OCI-LY1 (cell line): Measurements from ENCODE around the gene ASMTL.

ENCODE experiments used
- H2AFZ ChIP-seq: fragments of 200-600 bp; sonication (generic), shearing (Covaris generic); 2 replicates; pipeline ENCODE4 v1.6.0; 2014; ENCODE audit warnings: antibody characterized with exemption, mild to moderate bottlenecking, low read length
- H3F3A ChIP-seq: fragments of 200-600 bp; sonication (generic), shearing (Covaris generic); 2 replicates; pipeline ENCODE4 v1.6.0; 2014; ENCODE audit warnings: mild to moderate bottlenecking, antibody characterized with exemption, low read length, moderate library complexity; ENCODE audit not compliant: insufficient read depth
- H3K27ac ChIP-seq: fragments of 200-600 bp; sonication (generic); 2 replicates; pipeline ENCODE4 v1.5.1; 2014; ENCODE audit warnings: low read length, mixed run types, mild to moderate bottlenecking, low read depth; ENCODE audit not compliant: poor library complexity, severe bottlenecking
- H3K27me3 ChIP-seq: fragments of 200-600 bp; sonication (generic); 2 replicates; pipeline ENCODE4 v1.6.0; 2014; ENCODE audit warnings: antibody characterized with exemption, mild to moderate bottlenecking, low read length, moderate library complexity; ENCODE audit not compliant: insufficient read depth
- H3K36me3 ChIP-seq: fragments of 200-600 bp; sonication (generic); 2 replicates; pipeline ENCODE4 v1.6.1; 2014; ENCODE audit warnings: mild to moderate bottlenecking, antibody characterized with exemption, low read length, moderate library complexity, mixed read lengths; ENCODE audit not compliant: insufficient read depth
- H3K4me1 ChIP-seq: fragments of 200-600 bp; sonication (generic); 2 replicates; pipeline ENCODE4 v1.5.1; 2014; ENCODE audit warnings: mild to moderate bottlenecking, low read length, moderate library complexity; ENCODE audit not compliant: insufficient read depth, severe bottlenecking
- H3K4me2 ChIP-seq: fragments of 200-600 bp; sonication (generic), shearing (Covaris generic); 2 replicates; pipeline ENCODE4 v1.6.1; 2014; ENCODE audit warnings: low read length
- H3K4me3 ChIP-seq: fragments of 200-600 bp; sonication (generic); 2 replicates; pipeline ENCODE4 v1.5.1; 2014; ENCODE audit warnings: low read length, low read depth, mild to moderate bottlenecking, mixed read lengths; ENCODE audit not compliant: poor library complexity, severe bottlenecking
- H3K79me2 ChIP-seq: fragments of 200-600 bp; shearing (Covaris generic); 2 replicates; pipeline ENCODE4 v1.6.1; 2016; ENCODE audit warnings: mixed run types, low read length, mixed read lengths; ENCODE audit not compliant: insufficient read depth
- H3K9ac ChIP-seq: fragments of 200-600 bp; sonication (generic), shearing (Covaris generic); 2 replicates; pipeline ENCODE4 v1.6.1; 2014; ENCODE audit warnings: mild to moderate bottlenecking, low read length, mixed read lengths
- H3K9me2 ChIP-seq: fragments of 200-600 bp; sonication (generic), shearing (Covaris generic); 2 replicates; pipeline ENCODE4 v1.6.1; 2014; ENCODE audit warnings: low read depth, mild to moderate bottlenecking, low read length, mixed read lengths
- H3K9me3 ChIP-seq: fragments of 200-600 bp; shearing (Covaris generic); 2 replicates; pipeline ENCODE4 v1.6.1; 2014; ENCODE audit warnings: low read length, mixed read lengths
- H4K20me1 ChIP-seq: fragments of 200-600 bp; sonication (generic), shearing (Covaris generic); 2 replicates; pipeline ENCODE4 v1.6.0; 2016; ENCODE audit warnings: mild to moderate bottlenecking, low read length; ENCODE audit not compliant: insufficient read depth
- EZH2 ChIP-seq: fragments of 200-600 bp; sonication (generic), shearing (Covaris generic); IDR thresholded peaks from 2 replicates; pipeline ENCODE4 v1.8.0; 2017; ENCODE audit warnings: borderline replicate concordance, mixed run types, mild to moderate bottlenecking, antibody characterized with exemption, low read length, moderate library complexity, mixed read lengths
- TF ChIP-seq, protein P1 (sequence below): fragments of 200-600 bp; sonication (generic), shearing (Covaris generic); IDR thresholded peaks from 2 replicates; pipeline ENCODE4 v1.5.1; 2017; ENCODE audit warnings: mild to moderate bottlenecking, antibody characterized with exemption, low read length, moderate library complexity, mixed read lengths

ASMTL gene, protein sequence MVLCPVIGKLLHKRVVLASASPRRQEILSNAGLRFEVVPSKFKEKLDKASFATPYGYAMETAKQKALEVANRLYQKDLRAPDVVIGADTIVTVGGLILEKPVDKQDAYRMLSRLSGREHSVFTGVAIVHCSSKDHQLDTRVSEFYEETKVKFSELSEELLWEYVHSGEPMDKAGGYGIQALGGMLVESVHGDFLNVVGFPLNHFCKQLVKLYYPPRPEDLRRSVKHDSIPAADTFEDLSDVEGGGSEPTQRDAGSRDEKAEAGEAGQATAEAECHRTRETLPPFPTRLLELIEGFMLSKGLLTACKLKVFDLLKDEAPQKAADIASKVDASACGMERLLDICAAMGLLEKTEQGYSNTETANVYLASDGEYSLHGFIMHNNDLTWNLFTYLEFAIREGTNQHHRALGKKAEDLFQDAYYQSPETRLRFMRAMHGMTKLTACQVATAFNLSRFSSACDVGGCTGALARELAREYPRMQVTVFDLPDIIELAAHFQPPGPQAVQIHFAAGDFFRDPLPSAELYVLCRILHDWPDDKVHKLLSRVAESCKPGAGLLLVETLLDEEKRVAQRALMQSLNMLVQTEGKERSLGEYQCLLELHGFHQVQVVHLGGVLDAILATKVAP

DNA sequence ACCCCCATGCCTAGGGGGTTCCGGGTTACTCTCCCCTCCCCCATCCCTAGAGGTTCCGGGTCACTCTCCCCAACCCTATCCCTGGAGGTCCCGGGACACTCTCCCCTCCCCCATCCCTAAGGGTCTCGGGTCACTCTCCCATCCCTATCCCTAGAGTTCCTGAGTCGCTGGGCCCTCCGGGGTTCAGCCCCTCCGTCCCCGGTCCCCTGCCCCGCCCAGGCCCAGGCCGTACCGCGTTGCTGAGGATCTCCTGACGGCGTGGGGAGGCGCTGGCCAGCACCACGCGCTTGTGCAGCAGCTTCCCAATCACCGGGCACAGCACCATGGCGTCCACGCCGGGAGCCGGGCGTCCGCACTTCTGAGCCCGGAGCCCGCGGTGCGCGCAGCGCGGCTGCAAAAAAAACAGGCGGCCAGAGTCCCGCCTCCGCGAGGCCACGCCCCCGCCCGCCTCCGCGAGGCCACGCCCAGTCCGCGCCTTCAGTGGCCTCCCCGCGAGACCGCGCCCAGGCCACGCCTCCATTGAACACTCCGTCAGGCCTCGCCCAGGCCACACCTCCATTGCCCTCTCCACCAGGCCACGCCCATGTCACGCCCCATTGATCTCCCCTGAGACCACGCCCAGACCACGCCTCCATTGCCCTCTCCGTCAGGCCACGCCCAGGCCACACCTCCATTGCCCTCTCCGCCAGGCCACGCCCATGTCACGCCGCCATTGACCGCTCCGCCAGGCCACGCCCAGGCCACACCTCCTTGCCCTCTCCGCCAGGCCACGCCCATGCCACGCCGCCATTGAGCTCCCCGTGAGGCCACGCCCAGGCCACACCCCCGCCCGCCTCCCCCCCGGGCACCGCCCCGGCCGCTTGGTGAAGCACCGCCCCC lies at the start of gene ASMTL:
Gene ASMTL (minus strand): TSS at position 394 of the 879 bp plus-strand sequence. CDS start 69 bp downstream, at position 325.
- Histone ChIP-seq H3K4me1 (peaks cover 45% of the 10 kb centered on the region), H2AFZ (no peak within 1 kb of the TSS), H3F3A (no peaks in the 10 kb centered on the region), H3K36me3 (peaks cover 21% of the 10 kb centered on the region), H3K27me3 (no peaks in the 10 kb centered on the region), H3K79me2 (peaks cover 32% of the 10 kb centered on the region), H3K27ac (peak within 1 kb of the TSS; percentile 76), H3K9me2 (no peaks in the 10 kb centered on the region), H3K9ac (peak within 1 kb of the TSS; percentile 93), H3K9me3 (no peaks in the 10 kb centered on the region; the same call in 1 of the 2 replicates), H4K20me1 (no peaks in the 10 kb centered on the region), H3K4me3 (peak within 1 kb of the TSS; percentile 96), H3K4me2 (peak within 1 kb of the TSS; percentile 90)
- TF ChIP-seq EZH2: no peak
- TF ChIP-seq, protein P1, sequence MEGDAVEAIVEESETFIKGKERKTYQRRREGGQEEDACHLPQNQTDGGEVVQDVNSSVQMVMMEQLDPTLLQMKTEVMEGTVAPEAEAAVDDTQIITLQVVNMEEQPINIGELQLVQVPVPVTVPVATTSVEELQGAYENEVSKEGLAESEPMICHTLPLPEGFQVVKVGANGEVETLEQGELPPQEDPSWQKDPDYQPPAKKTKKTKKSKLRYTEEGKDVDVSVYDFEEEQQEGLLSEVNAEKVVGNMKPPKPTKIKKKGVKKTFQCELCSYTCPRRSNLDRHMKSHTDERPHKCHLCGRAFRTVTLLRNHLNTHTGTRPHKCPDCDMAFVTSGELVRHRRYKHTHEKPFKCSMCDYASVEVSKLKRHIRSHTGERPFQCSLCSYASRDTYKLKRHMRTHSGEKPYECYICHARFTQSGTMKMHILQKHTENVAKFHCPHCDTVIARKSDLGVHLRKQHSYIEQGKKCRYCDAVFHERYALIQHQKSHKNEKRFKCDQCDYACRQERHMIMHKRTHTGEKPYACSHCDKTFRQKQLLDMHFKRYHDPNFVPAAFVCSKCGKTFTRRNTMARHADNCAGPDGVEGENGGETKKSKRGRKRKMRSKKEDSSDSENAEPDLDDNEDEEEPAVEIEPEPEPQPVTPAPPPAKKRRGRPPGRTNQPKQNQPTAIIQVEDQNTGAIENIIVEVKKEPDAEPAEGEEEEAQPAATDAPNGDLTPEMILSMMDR: no peak

DNA sequence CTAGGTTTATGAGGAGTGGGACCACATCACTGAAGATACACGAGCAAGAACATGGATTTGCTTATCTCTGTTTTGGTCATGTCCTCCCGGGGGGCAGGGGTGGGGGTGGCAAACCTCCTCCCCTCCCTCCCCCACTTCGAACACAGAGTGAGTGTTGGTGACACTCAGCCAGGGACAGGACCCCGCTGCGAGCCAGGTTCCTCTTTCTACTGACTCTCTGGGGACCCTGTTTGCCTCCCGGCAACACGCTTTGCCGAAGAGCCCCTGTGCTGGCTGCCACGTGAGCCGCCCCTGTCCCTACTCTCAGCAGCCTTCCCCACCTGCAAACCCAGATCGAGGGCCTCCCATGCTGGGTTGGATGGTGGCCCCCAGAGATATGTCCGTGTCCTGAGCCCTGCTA lies 49.5 kb upstream of the ASMTL start:
- Histone ChIP-seq H3K27ac (peak overlapping the region; percentile 99), H3K4me2 (peak overlapping the region; percentile 46), H3K9me2 (no peaks in the 10 kb centered on the region), H3K4me3 (no peak overlapping the region), H3K9me3 (no peaks in the 10 kb centered on the region), H4K20me1 (no peaks in the 10 kb centered on the region), H2AFZ (no peak overlapping the region), H3F3A (peaks cover 20% of the 10 kb centered on the region), H3K36me3 (peaks cover 63% of the 10 kb centered on the region), H3K9ac (peak overlapping the region; percentile 59), H3K27me3 (no peaks in the 10 kb centered on the region), H3K79me2 (peaks cover 5% of the 10 kb centered on the region; the same call in 1 of the 2 replicates), H3K4me1 (peaks cover 67% of the 10 kb centered on the region)
- TF ChIP-seq, protein P1: no peak
- TF ChIP-seq EZH2: no peak
